ENCODE results near the gene ZRANB2. TPM values are rescaled to one million over a fixed set of nuclear protein-coding genes. Genes with fewer than 3 reads are reported as not detected.

Gene ZRANB2
- total RNA-seq, 3 donors from 2014 or later, result 90.9 to 149 (median 92.4) TPM

DNA sequence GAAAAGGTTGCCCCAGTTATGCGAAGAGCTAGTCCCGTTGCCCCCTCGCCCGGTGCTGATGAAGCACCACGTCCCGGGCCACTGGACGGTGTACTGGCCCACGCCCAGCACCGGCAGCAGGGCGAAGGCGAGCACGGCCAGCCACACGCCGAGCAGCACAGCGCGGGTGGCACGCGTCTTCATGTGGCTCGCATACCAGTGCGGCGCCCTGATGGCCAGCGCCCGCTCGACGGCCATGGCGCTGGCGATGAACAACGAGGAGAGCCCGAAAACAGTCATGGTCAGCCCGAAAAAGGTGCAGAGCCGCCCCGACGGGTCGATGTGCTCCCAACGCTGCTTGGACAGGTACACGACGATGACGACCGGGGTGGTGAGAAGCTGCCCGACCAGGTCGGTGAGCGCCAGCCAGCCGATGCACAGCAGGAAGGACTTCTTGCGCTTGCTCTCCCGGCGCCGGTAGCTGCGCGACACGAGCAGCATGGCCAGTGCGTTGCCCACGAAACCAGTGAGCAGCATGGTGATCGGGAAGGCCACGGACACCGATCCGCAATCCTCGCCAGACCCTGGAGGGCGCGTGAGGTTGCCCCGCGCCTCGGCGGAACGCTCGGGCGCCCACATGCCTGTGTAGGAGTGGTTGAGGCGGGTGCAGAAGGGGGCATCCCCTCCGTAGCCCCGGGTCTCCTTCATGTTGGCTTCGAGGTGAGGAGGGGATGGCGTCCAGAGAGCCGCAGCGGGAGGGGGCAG, 33.8 kb downstream of the ZRANB2 start:
- peak overlapping the region in 1 of 2 donors; percentile 23 for H3K27ac ChIP-seq
- H3K4me1 ChIP-seq, result no peaks in the 10 kb centered on the region

DNA sequence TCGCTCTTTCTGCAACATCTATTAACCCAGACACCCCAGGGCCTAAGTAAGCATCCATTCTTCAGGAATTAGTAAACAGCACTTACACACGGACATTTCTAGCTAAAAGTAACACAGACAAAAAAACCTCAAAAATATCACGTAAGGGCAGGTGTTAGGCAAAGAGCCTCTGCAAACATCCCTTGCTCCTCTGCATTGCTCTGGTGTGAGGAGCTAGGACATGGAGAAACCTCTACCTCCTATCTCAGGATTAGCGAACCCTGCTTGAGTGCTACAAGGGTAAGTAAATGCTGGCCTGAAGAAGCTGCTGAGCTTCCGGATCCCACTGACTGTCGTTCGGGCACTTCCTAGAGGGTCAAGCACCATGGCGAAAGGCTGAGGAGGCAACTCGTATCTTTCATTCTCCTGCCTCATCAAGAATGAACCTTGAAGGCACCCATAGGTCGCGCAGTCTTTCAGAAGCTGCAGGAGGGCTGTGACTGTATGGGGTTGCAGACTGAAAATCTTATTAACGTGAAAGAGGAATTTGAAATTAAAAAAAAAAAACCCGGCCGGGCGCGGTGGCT, 35.3 kb downstream of the ZRANB2 start:
- DNase-seq (ENCODE audit: low spot score in 2 of 2), result no peak
- intact Hi-C loops (cut with DNase I; ENCODE audit: low total_unique reads), result loop anchor here (10.0 kb wide), 1 partner anchor 1741 kb away; no protein-coding TSS in a partner anchor
- no peak for TF ChIP-seq CTCF (IDR thresholded peaks at IDR 0.05)
- no peak for TF ChIP-seq POLR2AphosphoS5 (IDR thresholded peaks at IDR 0.05)
- TF ChIP-seq POLR2A (IDR thresholded peaks at IDR 0.05), result no peak
- Histone ChIP-seq H3K36me3 (no peaks in the 10 kb centered on the region), H3K4me3 (peak overlapping the region; percentile 14 to 48 (median 20)), H3K4me1 (no peaks in the 10 kb centered on the region), H3K9me3 (no peaks in the 10 kb centered on the region), H3K27ac (no peak overlapping the region), H3K27me3 (no peaks in the 10 kb centered on the region)

More for the DNA sequence above, 33.8 kb downstream of the ZRANB2 start:
- H3K4me3 ChIP-seq, result peak overlapping the region; percentile 47 to 75 (median 63)
- no peak for TF ChIP-seq POLR2AphosphoS5 (IDR thresholded peaks at IDR 0.05)
- TF ChIP-seq CTCF (IDR thresholded peaks at IDR 0.05), result no peak
- TF ChIP-seq POLR2A (IDR thresholded peaks at IDR 0.05), result no peak
- H3K27me3 ChIP-seq, result peaks cover 0 to 3% of the 10 kb centered on the region in 2 donors
- no peaks in the 10 kb centered on the region for H3K9me3 ChIP-seq
- peak in 1 of 2 donors; percentile 51 for DNase-seq (ENCODE audit: low spot score in 2 of 2)
- intact Hi-C loops (cut with DNase I; ENCODE audit: low total_unique reads), result loop anchor here (10.0 kb wide), 1 partner anchor 1742 kb away; no protein-coding TSS in a partner anchor
- no peaks in the 10 kb centered on the region for H3K36me3 ChIP-seq

DNA sequence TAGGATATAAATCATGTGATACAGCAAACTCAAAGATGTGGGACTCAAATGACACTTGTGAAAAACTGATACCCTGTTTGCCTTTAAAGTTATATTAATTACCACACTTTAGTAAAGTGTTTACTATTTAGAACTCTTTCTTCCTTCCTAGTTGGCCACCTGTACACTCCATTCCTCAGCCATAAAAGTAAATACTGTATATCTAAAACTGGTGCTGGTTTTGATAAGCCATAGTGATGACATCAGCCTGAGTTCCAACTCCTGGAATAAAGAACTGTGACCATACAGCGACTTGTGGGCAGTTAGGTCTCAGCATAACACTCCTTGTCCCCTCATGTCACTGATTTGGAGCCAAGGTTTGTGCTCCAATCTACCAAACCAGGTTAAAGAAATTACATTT, 36.0 kb downstream of the ZRANB2 start:
- H3K9me3 ChIP-seq, result no peaks in the 10 kb centered on the region
- intact Hi-C loops (cut with DNase I; ENCODE audit: low total_unique reads), result loop anchor here (10.0 kb wide), 1 partner anchor 1740 kb away; no protein-coding TSS in a partner anchor
- H3K4me1 ChIP-seq, result no peaks in the 10 kb centered on the region
- H3K4me3 ChIP-seq, result peak overlapping the region in 1 of 3 donors; percentile 48
- H3K27ac ChIP-seq, result no peak overlapping the region
- no peaks in the 10 kb centered on the region for H3K27me3 ChIP-seq
- H3K36me3 ChIP-seq, result no peaks in the 10 kb centered on the region
- TF ChIP-seq POLR2A (IDR thresholded peaks at IDR 0.05), result no peak
- DNase-seq (ENCODE audit: low spot score in 2 of 2), result no peak

GRCh38 chr1:71043065-71043464, 37.8 kb downstream of the ZRANB2 start:
- Histone ChIP-seq H3K27me3 (no peaks in the 10 kb centered on the region), H3K36me3 (no peaks in the 10 kb centered on the region), H3K27ac (no peak overlapping the region), H3K4me1 (no peaks in the 10 kb centered on the region), H3K9me3 (no peaks in the 10 kb centered on the region), H3K4me3 (no peak overlapping the region)
- TF ChIP-seq POLR2AphosphoS5 (IDR thresholded peaks at IDR 0.05), result no peak
- DNase-seq (ENCODE audit: low spot score in 2 of 2), result no peak
- intact Hi-C loops (cut with DNase I; ENCODE audit: low total_unique reads), result loop anchor here (10.0 kb wide), 1 partner anchor 1738 kb away; no protein-coding TSS in a partner anchor

GRCh38 chr1:71041806-71042205, 39.0 kb downstream of the ZRANB2 start:
- intact Hi-C loops (cut with DNase I; ENCODE audit: low total_unique reads), result loop anchor here (10.0 kb wide), 1 partner anchor 1737 kb away; no protein-coding TSS in a partner anchor
- Histone ChIP-seq H3K27me3 (no peaks in the 10 kb centered on the region), H3K9me3 (no peaks in the 10 kb centered on the region), H3K36me3 (no peaks in the 10 kb centered on the region), H3K4me1 (no peaks in the 10 kb centered on the region), H3K27ac (no peak overlapping the region), H3K4me3 (no peak overlapping the region)
- TF ChIP-seq POLR2A (IDR thresholded peaks at IDR 0.05) (no peak), POLR2AphosphoS5 (IDR thresholded peaks at IDR 0.05) (no peak), CTCF (IDR thresholded peaks at IDR 0.05) (no peak)
- no peak for DNase-seq (ENCODE audit: low spot score in 2 of 2)

Data from breast epithelium (tissue), 4 donors.